ACC112 (cell line): Measurements from ENCODE around the gene PDE1A.

Source experiments
- H2AFZ ChIP-seq: fragments of 200-600 bp; sonication (generic); one replicate; pipeline ENCODE4 v1.6.0; 2017; ENCODE audit warnings: antibody characterized with exemption, low read length; ENCODE audit not compliant: unreplicated experiment
- H3K27ac ChIP-seq: fragments of 200-600 bp; sonication (generic); 2 replicates; pipeline ENCODE4 v1.5.1; 2014; ENCODE audit warnings: low read depth, mild to moderate bottlenecking, antibody characterized with exemption, low read length, moderate library complexity
- H3K27me3 ChIP-seq: fragments of 200-600 bp; sonication (generic); 2 replicates; pipeline ENCODE4 v1.6.1; 2014; ENCODE audit warnings: mild to moderate bottlenecking, antibody characterized with exemption, low read length, moderate library complexity, mixed read lengths; ENCODE audit not compliant: insufficient read depth
- H3K36me3 ChIP-seq: fragments of 200-600 bp; sonication (generic); 2 replicates; pipeline ENCODE4 v1.6.1; 2016; ENCODE audit warnings: mild to moderate bottlenecking, antibody characterized with exemption, low read length, moderate library complexity, mixed read lengths; ENCODE audit not compliant: insufficient read depth
- H3K4me1 ChIP-seq: fragments of 200-600 bp; sonication (generic); one replicate; pipeline ENCODE4 v1.6.1; 2016; ENCODE audit warnings: low read length, mixed read lengths; ENCODE audit not compliant: insufficient read depth, unreplicated experiment, control insufficient read depth
- H3K4me3 ChIP-seq: fragments of 200-600 bp; sonication (generic); 2 replicates; pipeline ENCODE4 v1.5.1; 2014; ENCODE audit warnings: mild to moderate bottlenecking, low read depth, low read length
- H3K79me2 ChIP-seq: fragments of 200-600 bp; sonication (generic); one replicate; pipeline ENCODE4 v1.6.0; 2016; ENCODE audit warnings: low read length; ENCODE audit not compliant: control insufficient read depth, unreplicated experiment, insufficient read depth

PDE1A gene

DNA sequence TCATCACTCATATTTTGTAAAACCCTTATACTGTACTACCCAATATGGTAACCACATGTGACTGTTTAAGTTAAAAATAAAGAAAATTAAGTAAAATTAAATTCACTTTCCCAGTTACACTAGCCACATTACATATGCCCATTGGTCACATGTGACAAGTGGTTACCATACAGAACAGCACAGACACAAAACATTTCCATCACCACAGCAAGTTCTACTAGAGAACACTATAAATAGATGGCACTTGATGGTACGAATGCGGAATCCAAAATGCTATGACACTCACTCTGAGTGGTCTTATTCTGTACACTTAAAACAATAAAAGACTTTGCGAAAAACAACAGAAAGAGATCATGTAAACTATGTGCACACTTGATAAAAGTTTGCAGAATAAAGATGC is 202.2 kb downstream of the PDE1A start:
- H3K79me2 ChIP-seq, result no peaks in the 10 kb centered on the region
- no peak overlapping the region for H3K27ac ChIP-seq
- H3K36me3 ChIP-seq, result no peaks in the 10 kb centered on the region
- H3K4me1 ChIP-seq, result peaks cover 17% of the 10 kb centered on the region
- no peak overlapping the region for H3K4me3 ChIP-seq
- H2AFZ ChIP-seq, result no peak overlapping the region
- no peaks in the 10 kb centered on the region for H3K27me3 ChIP-seq

- no peaks in the 10 kb centered on the region for H3K4me1 ChIP-seq
- H3K27ac ChIP-seq, result no peak overlapping the region
- no peak overlapping the region for H2AFZ ChIP-seq
- H3K36me3 ChIP-seq, result no peaks in the 10 kb centered on the region
- H3K4me3 ChIP-seq, result no peak overlapping the region
- H3K79me2 ChIP-seq, result no peaks in the 10 kb centered on the region
- no peaks in the 10 kb centered on the region for H3K27me3 ChIP-seq
Measured at GRCh38 chr2:182220998-182221397, 205.8 kb downstream of the PDE1A start.

DNA sequence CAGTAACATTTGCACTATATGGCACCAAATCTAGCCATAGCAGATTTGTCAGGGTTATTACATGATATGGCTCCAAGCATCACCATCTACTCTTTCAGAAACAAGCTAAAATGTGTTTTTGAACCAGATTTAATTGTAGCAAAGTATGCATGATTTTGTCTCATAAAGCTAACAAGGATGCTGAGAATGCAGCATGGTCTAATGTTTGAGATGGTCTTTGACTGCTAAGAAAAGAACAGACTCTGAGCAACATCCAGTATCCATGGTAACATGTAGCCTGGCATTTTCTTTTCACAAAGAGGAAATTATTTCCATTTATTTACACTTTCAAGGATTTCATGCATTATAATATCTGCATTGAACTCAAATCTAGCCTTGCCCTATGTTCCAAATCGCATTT is 206.5 kb downstream of the PDE1A start:
- Histone ChIP-seq H3K36me3 (no peaks in the 10 kb centered on the region), H3K4me1 (no peaks in the 10 kb centered on the region), H2AFZ (no peak overlapping the region), H3K4me3 (no peak overlapping the region), H3K79me2 (no peaks in the 10 kb centered on the region), H3K27ac (no peak overlapping the region), H3K27me3 (no peaks in the 10 kb centered on the region)

DNA sequence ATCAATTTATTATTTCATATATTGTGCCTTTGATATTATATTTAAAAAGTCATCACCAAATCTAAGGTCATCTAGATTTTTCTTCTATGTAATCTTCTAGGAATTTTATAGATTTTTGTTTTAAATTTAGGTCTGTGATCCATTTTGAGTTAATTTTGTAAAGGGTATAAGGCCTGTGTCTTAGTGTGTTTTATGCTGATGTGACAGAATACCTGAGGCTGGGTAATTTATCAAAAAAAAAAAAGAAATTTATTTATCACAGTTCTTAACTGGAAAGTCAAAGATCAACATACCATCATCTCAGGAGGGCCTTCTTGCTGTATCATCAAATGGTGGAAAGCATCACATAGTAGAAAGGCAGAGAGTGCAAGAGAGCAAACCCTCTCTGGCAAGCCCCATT is 216.2 kb downstream of the PDE1A start:
- no peak overlapping the region for H3K4me3 ChIP-seq
- H3K4me1 ChIP-seq, result no peaks in the 10 kb centered on the region
- H3K27me3 ChIP-seq, result no peaks in the 10 kb centered on the region
- H2AFZ ChIP-seq, result no peak overlapping the region
- no peaks in the 10 kb centered on the region for H3K36me3 ChIP-seq
- H3K79me2 ChIP-seq, result no peaks in the 10 kb centered on the region
- no peak overlapping the region for H3K27ac ChIP-seq

- Histone ChIP-seq H3K79me2 (no peaks in the 10 kb centered on the region), H3K4me3 (no peak overlapping the region), H3K4me1 (no peaks in the 10 kb centered on the region), H2AFZ (no peak overlapping the region), H3K27ac (no peak overlapping the region), H3K36me3 (no peaks in the 10 kb centered on the region), H3K27me3 (no peaks in the 10 kb centered on the region)
Measured at GRCh38 chr2:182208421-182208820, 218.4 kb downstream of the PDE1A start.

DNA sequence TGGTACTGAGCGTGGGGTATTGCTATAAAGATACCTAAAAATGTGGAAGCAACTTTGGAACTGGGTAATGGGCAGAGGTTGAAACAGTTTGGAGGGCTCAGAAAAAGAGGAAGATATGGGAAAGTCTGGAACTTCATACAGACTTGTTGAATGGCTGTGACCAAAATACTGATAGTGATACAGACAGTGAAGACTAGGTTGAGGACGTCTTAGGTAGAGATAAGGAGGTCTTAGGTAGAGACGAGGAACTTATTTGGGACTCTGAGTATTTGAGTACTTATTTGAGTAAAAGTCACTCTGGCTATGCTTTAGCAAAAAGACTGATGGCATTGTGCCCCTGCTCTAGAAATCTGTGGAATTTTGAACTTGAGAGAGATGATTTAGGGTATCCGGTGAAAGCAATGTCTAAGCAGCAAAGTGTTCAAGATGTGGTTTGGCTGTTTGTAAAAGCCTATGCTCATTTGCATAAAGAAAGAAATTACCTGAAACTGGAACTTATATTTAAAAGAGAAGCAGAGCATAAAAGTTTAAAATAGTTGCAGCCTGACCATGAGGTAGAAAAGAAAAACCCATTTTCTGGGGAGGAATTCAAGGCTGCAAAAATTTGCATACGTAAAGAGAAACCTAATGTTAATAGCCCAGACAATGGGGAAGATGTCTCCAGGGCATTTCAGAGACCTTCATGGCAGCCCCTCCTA is 219.6 kb downstream of the PDE1A start:
- H3K36me3 ChIP-seq, result no peaks in the 10 kb centered on the region
- no peaks in the 10 kb centered on the region for H3K27me3 ChIP-seq
- H2AFZ ChIP-seq, result no peak overlapping the region
- no peaks in the 10 kb centered on the region for H3K79me2 ChIP-seq
- no peak overlapping the region for H3K4me3 ChIP-seq
- no peak overlapping the region for H3K27ac ChIP-seq
- H3K4me1 ChIP-seq, result no peaks in the 10 kb centered on the region

- H2AFZ ChIP-seq, result no peak overlapping the region
- H3K27me3 ChIP-seq, result no peaks in the 10 kb centered on the region
- no peak overlapping the region for H3K27ac ChIP-seq
- H3K36me3 ChIP-seq, result no peaks in the 10 kb centered on the region
- H3K79me2 ChIP-seq, result no peaks in the 10 kb centered on the region
- no peak overlapping the region for H3K4me3 ChIP-seq
- H3K4me1 ChIP-seq, result no peaks in the 10 kb centered on the region
Measured at GRCh38 chr2:182197529-182197928, 229.3 kb downstream of the PDE1A start.

GRCh38 chr2:182193291-182193690 is 233.5 kb downstream of the PDE1A start:
- Histone ChIP-seq H3K27ac (no peak overlapping the region), H3K79me2 (no peaks in the 10 kb centered on the region), H2AFZ (no peak overlapping the region), H3K4me1 (no peaks in the 10 kb centered on the region), H3K4me3 (no peak overlapping the region), H3K36me3 (no peaks in the 10 kb centered on the region), H3K27me3 (no peaks in the 10 kb centered on the region)

- Histone ChIP-seq H2AFZ (no peak overlapping the region), H3K4me1 (no peaks in the 10 kb centered on the region), H3K36me3 (no peaks in the 10 kb centered on the region)
Measured at GRCh38 chr2:182191061-182191460, 235.8 kb downstream of the PDE1A start.

GRCh38 chr2:182187130-182187529 is 239.7 kb downstream of the PDE1A start:
- Histone ChIP-seq H3K4me1 (no peaks in the 10 kb centered on the region), H3K79me2 (no peaks in the 10 kb centered on the region), H3K4me3 (no peak overlapping the region), H2AFZ (no peak overlapping the region), H3K27ac (no peak overlapping the region), H3K36me3 (no peaks in the 10 kb centered on the region), H3K27me3 (no peaks in the 10 kb centered on the region)

More at GRCh38 chr2:182191061-182191460, 235.8 kb downstream of the PDE1A start:
- Histone ChIP-seq H3K4me3 (no peak overlapping the region), H3K27me3 (no peaks in the 10 kb centered on the region), H3K79me2 (no peaks in the 10 kb centered on the region), H3K27ac (no peak overlapping the region)

DNA sequence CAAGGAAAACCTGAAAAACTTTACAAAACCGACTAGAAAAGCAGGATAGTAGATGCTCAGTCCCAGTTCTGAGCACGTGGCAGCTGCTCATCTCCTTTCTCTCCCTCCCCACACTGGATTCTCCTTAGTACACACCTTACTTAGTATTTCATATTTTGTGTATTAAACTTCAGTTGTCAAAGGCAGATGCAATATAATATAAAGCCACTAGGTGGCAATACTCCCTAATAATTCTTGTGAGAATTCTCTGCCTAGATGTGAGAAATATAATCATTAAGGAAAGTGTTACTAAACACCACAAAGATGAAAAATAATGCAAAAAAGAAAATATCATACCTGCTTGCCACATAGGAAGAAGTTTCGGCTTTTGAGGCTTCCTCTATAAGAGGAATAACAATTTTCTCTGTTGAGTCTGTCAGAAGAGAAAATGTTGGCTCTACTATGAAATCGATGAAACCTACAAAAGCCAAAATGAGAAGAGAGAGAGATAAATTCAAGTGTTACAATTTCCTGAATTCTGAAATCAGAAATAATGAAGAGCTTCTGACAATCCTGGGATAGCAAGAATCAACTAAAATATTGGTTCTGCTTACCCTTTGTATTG is 240.6 kb downstream of the PDE1A start:
- H2AFZ ChIP-seq, result peak overlapping the region; percentile 10
- no peaks in the 10 kb centered on the region for H3K4me1 ChIP-seq
- H3K4me3 ChIP-seq, result no peak overlapping the region
- no peak overlapping the region for H3K27ac ChIP-seq
- no peaks in the 10 kb centered on the region for H3K79me2 ChIP-seq
- no peaks in the 10 kb centered on the region for H3K36me3 ChIP-seq
- no peaks in the 10 kb centered on the region for H3K27me3 ChIP-seq
